GM23338 (cell line): Measurements from ENCODE around the gene ZNF749.

Source experiments
- CREB1 ChIP-seq: fragments of 250-450 bp; sonication (Bioruptor Pico); IDR thresholded peaks from 2 replicates; pipeline ENCODE4 v1.5.0; 2020; ENCODE audit warnings: low read depth, mild to moderate bottlenecking, moderate library complexity
- EZH2 ChIP-seq: fragments of 200-600 bp; sonication (generic); IDR thresholded peaks from one replicate; pipeline ENCODE4 v1.8.0; 2017; ENCODE audit warnings: antibody characterized with exemption, mild to moderate bottlenecking, low read depth; ENCODE audit not compliant: unreplicated experiment
- EZH2phosphoT487 ChIP-seq: fragments of 200-600 bp; sonication (generic); IDR thresholded peaks from one replicate; pipeline ENCODE4 v1.8.1; 2018; ENCODE audit warnings: antibody characterized with exemption; ENCODE audit not compliant: unreplicated experiment
- NANOG ChIP-seq: IDR thresholded peaks from 2 replicates; pipeline ENCODE4 v1.6.1; 2016; ENCODE audit warnings: antibody characterized with exemption, borderline replicate concordance
- POLR2AphosphoS5 ChIP-seq: IDR thresholded peaks from 2 replicates; pipeline ENCODE4 v1.6.1; 2016; ENCODE audit warnings: antibody characterized with exemption, low read depth
- STAT1 ChIP-seq: IDR thresholded peaks from one replicate; pipeline ENCODE4 v1.6.1; 2016; ENCODE audit warnings: antibody characterized with exemption; ENCODE audit not compliant: unreplicated experiment
- ZNF331 ChIP-seq: fragments of 250-450 bp; sonication (Bioruptor Pico); IDR thresholded peaks from 2 replicates; pipeline ENCODE4 v1.5.0; 2020; ENCODE audit warnings: low read depth, mild to moderate bottlenecking, moderate library complexity
- TF ChIP-seq, protein P1 (sequence below), 2 experiments: fragments of 200-600 bp in 1 of 2; sonication (generic) in 1 of 2; conservative IDR thresholded peaks; 2 replicates each; pipeline versions ENCODE4 v1.5.1 to v1.6.1; 2016 to 2017; ENCODE audit warnings: antibody characterized with exemption in 2 of 2, low read depth in 2 of 2, mild to moderate bottlenecking in 2 of 2, moderate library complexity in 1 of 2
- TF ChIP-seq, protein P2 (sequence below): IDR thresholded peaks from one replicate; pipeline ENCODE4 v1.6.1; 2018; ENCODE audit warnings: antibody characterized with exemption; ENCODE audit not compliant: unreplicated experiment

DNA sequence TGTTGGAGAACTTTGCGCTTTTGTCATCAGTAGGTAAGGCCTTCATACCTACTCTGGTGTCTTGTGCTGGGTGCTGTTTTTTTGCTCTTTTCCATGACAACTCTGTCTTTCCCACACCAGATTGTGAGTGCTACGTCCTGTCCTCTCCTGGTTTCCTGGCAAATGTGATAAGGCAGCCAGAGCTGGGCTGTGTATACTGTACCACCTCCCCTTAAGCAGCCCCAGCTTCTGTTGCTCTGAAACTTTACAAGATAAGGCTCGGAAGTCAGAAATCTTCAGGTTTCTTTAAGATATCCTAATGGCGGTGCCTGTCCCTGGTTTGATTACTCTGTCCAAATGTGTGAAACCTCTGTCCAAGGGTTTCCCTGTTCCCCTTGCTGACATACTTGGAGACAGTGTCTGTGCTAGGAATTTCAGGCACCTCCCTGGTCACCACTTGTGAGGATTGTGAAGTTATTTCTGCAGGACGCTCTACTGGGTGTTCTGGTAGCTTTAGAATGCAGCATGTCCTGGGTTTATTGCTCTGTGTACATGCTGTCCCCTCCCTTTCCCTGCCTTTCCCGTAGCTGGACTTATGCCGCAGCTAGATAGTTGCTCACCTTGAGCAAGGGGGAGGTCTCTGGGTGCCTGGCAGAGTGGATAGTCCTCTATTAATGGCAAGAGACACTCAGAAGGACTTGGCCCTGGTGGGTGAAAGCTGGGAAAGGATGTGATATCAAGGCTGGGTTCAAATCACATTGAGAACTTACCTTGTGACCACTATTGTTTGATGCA lies 7.0 kb downstream of the ZNF749 start:
- TF ChIP-seq, protein P1, sequence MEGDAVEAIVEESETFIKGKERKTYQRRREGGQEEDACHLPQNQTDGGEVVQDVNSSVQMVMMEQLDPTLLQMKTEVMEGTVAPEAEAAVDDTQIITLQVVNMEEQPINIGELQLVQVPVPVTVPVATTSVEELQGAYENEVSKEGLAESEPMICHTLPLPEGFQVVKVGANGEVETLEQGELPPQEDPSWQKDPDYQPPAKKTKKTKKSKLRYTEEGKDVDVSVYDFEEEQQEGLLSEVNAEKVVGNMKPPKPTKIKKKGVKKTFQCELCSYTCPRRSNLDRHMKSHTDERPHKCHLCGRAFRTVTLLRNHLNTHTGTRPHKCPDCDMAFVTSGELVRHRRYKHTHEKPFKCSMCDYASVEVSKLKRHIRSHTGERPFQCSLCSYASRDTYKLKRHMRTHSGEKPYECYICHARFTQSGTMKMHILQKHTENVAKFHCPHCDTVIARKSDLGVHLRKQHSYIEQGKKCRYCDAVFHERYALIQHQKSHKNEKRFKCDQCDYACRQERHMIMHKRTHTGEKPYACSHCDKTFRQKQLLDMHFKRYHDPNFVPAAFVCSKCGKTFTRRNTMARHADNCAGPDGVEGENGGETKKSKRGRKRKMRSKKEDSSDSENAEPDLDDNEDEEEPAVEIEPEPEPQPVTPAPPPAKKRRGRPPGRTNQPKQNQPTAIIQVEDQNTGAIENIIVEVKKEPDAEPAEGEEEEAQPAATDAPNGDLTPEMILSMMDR (conservative IDR thresholded peaks at IDR 0.05; ENCODE audit: low read depth in 2 of 2), result no peak
- TF ChIP-seq EZH2, result no peak
- no peak for TF ChIP-seq EZH2phosphoT487
- TF ChIP-seq CREB1 (CRISPR knock-in tag), result no peak
- TF ChIP-seq, protein P2, sequence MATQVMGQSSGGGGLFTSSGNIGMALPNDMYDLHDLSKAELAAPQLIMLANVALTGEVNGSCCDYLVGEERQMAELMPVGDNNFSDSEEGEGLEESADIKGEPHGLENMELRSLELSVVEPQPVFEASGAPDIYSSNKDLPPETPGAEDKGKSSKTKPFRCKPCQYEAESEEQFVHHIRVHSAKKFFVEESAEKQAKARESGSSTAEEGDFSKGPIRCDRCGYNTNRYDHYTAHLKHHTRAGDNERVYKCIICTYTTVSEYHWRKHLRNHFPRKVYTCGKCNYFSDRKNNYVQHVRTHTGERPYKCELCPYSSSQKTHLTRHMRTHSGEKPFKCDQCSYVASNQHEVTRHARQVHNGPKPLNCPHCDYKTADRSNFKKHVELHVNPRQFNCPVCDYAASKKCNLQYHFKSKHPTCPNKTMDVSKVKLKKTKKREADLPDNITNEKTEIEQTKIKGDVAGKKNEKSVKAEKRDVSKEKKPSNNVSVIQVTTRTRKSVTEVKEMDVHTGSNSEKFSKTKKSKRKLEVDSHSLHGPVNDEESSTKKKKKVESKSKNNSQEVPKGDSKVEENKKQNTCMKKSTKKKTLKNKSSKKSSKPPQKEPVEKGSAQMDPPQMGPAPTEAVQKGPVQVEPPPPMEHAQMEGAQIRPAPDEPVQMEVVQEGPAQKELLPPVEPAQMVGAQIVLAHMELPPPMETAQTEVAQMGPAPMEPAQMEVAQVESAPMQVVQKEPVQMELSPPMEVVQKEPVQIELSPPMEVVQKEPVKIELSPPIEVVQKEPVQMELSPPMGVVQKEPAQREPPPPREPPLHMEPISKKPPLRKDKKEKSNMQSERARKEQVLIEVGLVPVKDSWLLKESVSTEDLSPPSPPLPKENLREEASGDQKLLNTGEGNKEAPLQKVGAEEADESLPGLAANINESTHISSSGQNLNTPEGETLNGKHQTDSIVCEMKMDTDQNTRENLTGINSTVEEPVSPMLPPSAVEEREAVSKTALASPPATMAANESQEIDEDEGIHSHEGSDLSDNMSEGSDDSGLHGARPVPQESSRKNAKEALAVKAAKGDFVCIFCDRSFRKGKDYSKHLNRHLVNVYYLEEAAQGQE, result no peak
- TF ChIP-seq NANOG, result no peak
- TF ChIP-seq STAT1, result no peak
- no peak for TF ChIP-seq ZNF331 (CRISPR knock-in tag)
- no peak for TF ChIP-seq POLR2AphosphoS5
